Measurements from ENCODE around the gene XXYLT1.

GRCh38 chr3:195187609-195188425 is 83.1 kb downstream of the XXYLT1 start:
- TF ChIP-seq CTCF (IDR thresholded peaks at IDR 0.05 in 2 of 3, conservative IDR thresholded peaks at IDR 0.05 in 1 of 3; ENCODE audit: borderline replicate concordance in 1 of 3, insufficient read depth in 1 of 3, low read depth in 2 of 3, low read length in 2 of 3) (no peak), ZFX (IDR thresholded peaks at IDR 0.05) (no peak), ZNF274 (IDR thresholded peaks at IDR 0.05; ENCODE audit: low read depth, low read length) (no peak), POLR2AphosphoS5 (IDR thresholded peaks at IDR 0.05; ENCODE audit: low read depth, low read length) (no peak)

Measured in HCT116 (cell line).